ENCODE measurements around the gene IDH3A. TPM values are rescaled to one million over a fixed set of nuclear protein-coding genes. Genes with fewer than 3 reads are reported as not detected.

The IDH3A gene
- total RNA-seq, 1 experiment from 2014 or later, result 115 TPM

DNA sequence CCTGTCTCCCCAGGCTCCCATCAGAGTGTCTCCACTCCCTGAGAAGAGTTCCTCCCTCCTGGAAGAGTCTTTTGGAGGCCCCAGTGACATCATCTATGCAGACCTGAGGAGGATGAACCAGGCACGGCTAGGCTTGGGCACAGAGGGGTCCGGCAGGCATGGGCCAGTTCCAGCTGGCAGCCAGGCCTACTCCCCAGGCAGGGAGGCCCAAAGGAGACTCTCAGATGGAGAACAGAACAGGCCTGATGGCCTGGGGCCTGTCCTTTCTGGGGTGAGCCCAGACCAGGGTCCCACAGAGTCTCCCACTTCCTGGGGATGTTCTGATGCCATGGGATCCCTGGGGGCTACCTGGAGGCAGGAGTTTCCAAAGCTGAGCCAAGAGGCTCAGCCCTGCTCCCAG lies 48.3 kb upstream of the IDH3A start:
- ChIA-PET RAD21 (ENCODE audit: low non-redundant PET in 1 of 2, low total read pairs in 2 of 2, uncharacterized antibody in 2 of 2, unreplicated experiment in 2 of 2) (no interaction called here), POLR2A (interaction anchor here (1.0 kb wide), 1 partner anchor 10 kb away, joined by 3 read pairs; no protein-coding TSS in a partner anchor), CTCF (no interaction called here)
- no peaks in the 10 kb centered on the region for H3K79me2 ChIP-seq (ENCODE audit: insufficient read depth, low read length)
- intact Hi-C loops (cut with micrococcal nuclease), result no loop called here
- no peaks in the 10 kb centered on the region for H3K9me2 ChIP-seq (ENCODE audit: insufficient read depth)
- no peak overlapping the region for H3K4me3 ChIP-seq (replicated peaks in 1 of 2; ENCODE audit: low read depth in 1 of 2, low read length in 2 of 2)
- no peak overlapping the region for H3K4me2 ChIP-seq (ENCODE audit: low read length)
- H2AFZ ChIP-seq (ENCODE audit: low read depth, low read length, poor library complexity, severe bottlenecking), result no peak overlapping the region
- H4K20me1 ChIP-seq (ENCODE audit: insufficient read depth), result no peaks in the 10 kb centered on the region
- no peaks in the 10 kb centered on the region for H3K36me3 ChIP-seq (ENCODE audit: control insufficient read depth in 1 of 2, insufficient read depth in 2 of 2, low read length in 2 of 2)
- DNase-seq (ENCODE audit: low read depth, low spot score) (no peak), ATAC-seq (no peak)
- H3K27ac ChIP-seq (ENCODE audit: low read depth, low read length), result no peak overlapping the region
- H3K9ac ChIP-seq (ENCODE audit: low read length), result no peak overlapping the region
- no peaks in the 10 kb centered on the region for H3K9me3 ChIP-seq (ENCODE audit: control insufficient read depth in 1 of 2, insufficient read depth in 1 of 2, low read depth in 1 of 2, low read length in 2 of 2)
- no peaks in the 10 kb centered on the region for H3K4me1 ChIP-seq (ENCODE audit: control insufficient read depth in 1 of 2, insufficient read depth in 2 of 2, low read length in 2 of 2)
- TF ChIP-seq ATF3 (IDR thresholded peaks at IDR 0.05) (no peak), YY1 (IDR thresholded peaks at IDR 0.05; ENCODE audit: extremely low read depth, insufficient replicate concordance, low read depth, low read length) (no peak)
- H3K27me3 ChIP-seq (ENCODE audit: insufficient read depth, low read length), result no peaks in the 10 kb centered on the region
- BruUV-seq (replicated peaks), result no TSS peak

DNA sequence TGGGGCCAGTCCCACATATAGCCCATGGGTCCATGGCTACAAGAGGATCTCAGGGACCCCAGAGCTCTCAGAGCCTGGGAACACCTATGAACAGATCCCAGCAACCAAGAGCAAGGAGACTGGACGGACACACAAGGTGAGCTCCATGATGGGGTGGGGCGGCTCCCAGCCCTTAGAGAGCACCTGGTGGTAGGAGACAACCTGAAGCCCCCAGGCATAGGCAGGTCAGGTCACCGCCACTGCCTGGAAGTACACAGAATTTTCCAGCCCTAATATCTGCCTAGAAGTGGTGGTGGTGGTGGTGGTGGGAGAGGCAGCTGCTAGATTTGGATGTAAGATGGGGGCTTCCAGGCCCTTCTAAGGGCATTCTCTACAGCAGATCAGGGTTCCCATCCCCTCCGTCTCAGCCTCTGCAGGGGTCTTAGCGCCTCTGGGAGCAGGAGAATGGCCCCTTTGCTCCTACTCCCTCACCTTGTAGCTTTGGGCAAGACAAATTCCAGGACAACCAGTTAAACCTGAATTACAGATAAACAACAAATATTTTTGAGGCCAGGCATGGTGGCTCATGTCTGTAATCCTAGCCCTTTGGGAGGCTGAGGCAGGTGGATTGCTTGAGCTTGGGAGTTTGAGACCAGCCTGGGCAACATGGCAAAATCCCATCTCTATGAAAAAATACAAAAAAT lies 47.6 kb upstream of the IDH3A start:
- Histone ChIP-seq H3K9me3 (ENCODE audit: control insufficient read depth in 1 of 2, insufficient read depth in 1 of 2, low read depth in 1 of 2, low read length in 2 of 2) (no peaks in the 10 kb centered on the region), H3K4me3 (replicated peaks in 1 of 2; ENCODE audit: low read depth in 1 of 2, low read length in 2 of 2) (no peak overlapping the region), H3K4me2 (ENCODE audit: low read length) (no peak overlapping the region), H3K27me3 (ENCODE audit: insufficient read depth, low read length) (no peaks in the 10 kb centered on the region), H3K9me2 (ENCODE audit: insufficient read depth) (no peaks in the 10 kb centered on the region), H3K27ac (ENCODE audit: low read depth, low read length) (no peak overlapping the region), H4K20me1 (ENCODE audit: insufficient read depth) (no peaks in the 10 kb centered on the region), H3K4me1 (ENCODE audit: control insufficient read depth in 1 of 2, insufficient read depth in 2 of 2, low read length in 2 of 2) (no peaks in the 10 kb centered on the region), H2AFZ (ENCODE audit: low read depth, low read length, poor library complexity, severe bottlenecking) (no peak overlapping the region), H3K9ac (ENCODE audit: low read length) (no peak overlapping the region), H3K79me2 (ENCODE audit: insufficient read depth, low read length) (no peaks in the 10 kb centered on the region), H3K36me3 (ENCODE audit: control insufficient read depth in 1 of 2, insufficient read depth in 2 of 2, low read length in 2 of 2) (no peaks in the 10 kb centered on the region)
- no peak for ATAC-seq
- RAD21 ChIA-PET (ENCODE audit: low non-redundant PET in 1 of 2, low total read pairs in 2 of 2, uncharacterized antibody in 2 of 2, unreplicated experiment in 2 of 2), result no interaction called here
- no peak for DNase-seq (ENCODE audit: low read depth, low spot score)
- no peak for TF ChIP-seq REST (IDR thresholded peaks at IDR 0.05; ENCODE audit: low read depth)
- no peak for TF ChIP-seq SIN3A (IDR thresholded peaks at IDR 0.05; ENCODE audit: low read depth)
- TF ChIP-seq TCF7L2 (IDR thresholded peaks at IDR 0.05; ENCODE audit: borderline replicate concordance, extremely low read depth, insufficient read depth, insufficient read length), result no peak
- TF ChIP-seq FOSL1 (IDR thresholded peaks at IDR 0.05; ENCODE audit: low read depth), result no peak
- TF ChIP-seq EZH2 (IDR thresholded peaks at IDR 0.05), result no peak
- TF ChIP-seq POLR2AphosphoS5 (IDR thresholded peaks at IDR 0.05; ENCODE audit: low read depth, low read length), result no peak
- no peak for TF ChIP-seq CBX3 (IDR thresholded peaks at IDR 0.05; ENCODE audit: low read depth)
- no peak for TF ChIP-seq ELF1 (IDR thresholded peaks at IDR 0.05; ENCODE audit: borderline replicate concordance, low read depth)
- no peak for TF ChIP-seq CTCF (IDR thresholded peaks at IDR 0.05 in 2 of 3, conservative IDR thresholded peaks at IDR 0.05 in 1 of 3; ENCODE audit: borderline replicate concordance in 1 of 3, insufficient read depth in 1 of 3, low read depth in 2 of 3, low read length in 2 of 3)
- no TSS peak for BruUV-seq (replicated peaks)
- intact Hi-C loops (cut with micrococcal nuclease), result no loop called here
- POLR2A ChIA-PET, result interaction anchor here (1.0 kb wide), 1 partner anchor 11 kb away, joined by 3 read pairs; no protein-coding TSS in a partner anchor
- CTCF ChIA-PET, result no interaction called here
